Panc1 (cell line): ENCODE results near the gene NDST1.

Experiments used
- CTCF ChIP-seq: fragments of 450-650 bp; IDR thresholded peaks from 2 replicates; pipeline ENCODE4 v1.5.1; 2017; ENCODE audit warnings: mild to moderate bottlenecking
- TCF7L2 ChIP-seq: IDR thresholded peaks from 2 replicates; pipeline ENCODE4 v1.6.1; 2011; ENCODE audit warnings: mild to moderate bottlenecking, low read depth, low read length, inconsistent platforms

GRCh38 chr5:150575745-150576448 lies 68.0 kb downstream of the NDST1 start:
- no peak for TF ChIP-seq CTCF
- TF ChIP-seq TCF7L2: no peak
